SKM-1 treated with dmso at 0.1 percent for 144 hours (cell line): ENCODE results near the gene MAPRE2.

Source experiments
- DNase-seq: peaks from one replicate; lab custom pipeline; 2025; ENCODE audit not compliant: unreplicated experiment; lab: John Stamatoyannopoulos, UW

The MAPRE2 gene

GRCh38 chr18:35061336-35061735, 20.1 kb downstream of the MAPRE2 start:
- DNase-seq, result no peak

GRCh38 chr18:35061804-35062203, 20.6 kb downstream of the MAPRE2 start:
- DNase-seq, result no peak

GRCh38 chr18:35062408-35062807, 21.2 kb downstream of the MAPRE2 start:
- DNase-seq, result no peak

GRCh38 chr18:35063875-35064690, 22.9 kb downstream of the MAPRE2 start:
- DNase-seq, result no peak

- no peak for DNase-seq
These were observed 26.2 kb downstream of the MAPRE2 start for GRCh38 chr18:35067454-35067853.

- DNase-seq, result no peak
These were observed 30.6 kb downstream of the MAPRE2 start for GRCh38 chr18:35071819-35072247.

- DNase-seq, result no peak
These were observed 31.4 kb downstream of the MAPRE2 start for GRCh38 chr18:35072616-35073015.

- no peak for DNase-seq
These were observed 32.2 kb downstream of the MAPRE2 start for GRCh38 chr18:35073186-35074105.

GRCh38 chr18:35074581-35074980, 33.4 kb downstream of the MAPRE2 start:
- no peak for DNase-seq

- no peak for DNase-seq
These were observed 33.9 kb downstream of the MAPRE2 start for GRCh38 chr18:35075132-35075531.

- DNase-seq, result no peak
These were observed 35.1 kb downstream of the MAPRE2 start for GRCh38 chr18:35076135-35076924.

GRCh38 chr18:35077937-35078336, 36.7 kb downstream of the MAPRE2 start:
- no peak for DNase-seq

GRCh38 chr18:35080058-35080457, 38.8 kb downstream of the MAPRE2 start:
- no peak for DNase-seq

- DNase-seq, result no peak
These were observed 42.0 kb downstream of the MAPRE2 start for GRCh38 chr18:35083174-35083712.

GRCh38 chr18:35084494-35085449, 43.6 kb downstream of the MAPRE2 start:
- no peak for DNase-seq

GRCh38 chr18:35085450-35086380, 44.5 kb downstream of the MAPRE2 start:
- DNase-seq, result no peak

- no peak for DNase-seq
These were observed 45.5 kb downstream of the MAPRE2 start for GRCh38 chr18:35086704-35087103.

GRCh38 chr18:35087726-35088125, 46.5 kb downstream of the MAPRE2 start:
- no peak for DNase-seq

GRCh38 chr18:35088921-35089320, 47.7 kb downstream of the MAPRE2 start:
- no peak for DNase-seq
